GM18951 (cell line): Measurements from ENCODE around the gene BBX.

Experiments used
- POLR2A ChIP-seq: IDR thresholded peaks from 4 replicates; pipeline ENCODE4 v1.6.1; 2011; ENCODE audit warnings: mild to moderate bottlenecking; ENCODE audit not compliant: insufficient read length, insufficient read depth; ENCODE audit errors: extremely low read depth
- in situ Hi-C: fragments of 300-500 bp; cut with MboI; formaldehyde crosslinking; loops from one replicate; pipeline ENCODE4 v1.12.0; 2022; ENCODE audit warnings: low sequenced_read_pairs, mixed read lengths, inconsistent platforms; ENCODE audit not compliant: unreplicated experiment

Gene BBX

DNA sequence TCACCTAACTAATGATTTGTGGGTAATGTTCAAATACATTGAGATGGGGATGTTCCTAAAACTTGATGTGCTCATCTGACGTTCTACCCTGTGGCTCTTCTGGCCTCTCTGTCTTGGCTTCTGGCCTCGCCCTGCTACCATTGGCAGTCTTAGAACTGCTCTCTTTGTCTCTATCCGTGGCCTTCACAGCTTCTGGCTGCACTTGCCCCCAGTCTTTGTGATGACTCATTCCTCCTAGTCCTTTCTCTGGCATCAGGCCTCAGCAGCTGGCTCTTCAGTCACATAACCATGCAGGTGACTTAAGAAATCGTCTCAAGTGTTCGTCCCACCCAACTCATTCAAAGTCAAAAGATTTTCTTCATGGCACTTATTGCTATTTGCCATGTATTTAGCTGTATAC is 188.1 kb downstream of the BBX start:
- in situ Hi-C loops = no loop called here
- no peak for TF ChIP-seq POLR2A

DNA sequence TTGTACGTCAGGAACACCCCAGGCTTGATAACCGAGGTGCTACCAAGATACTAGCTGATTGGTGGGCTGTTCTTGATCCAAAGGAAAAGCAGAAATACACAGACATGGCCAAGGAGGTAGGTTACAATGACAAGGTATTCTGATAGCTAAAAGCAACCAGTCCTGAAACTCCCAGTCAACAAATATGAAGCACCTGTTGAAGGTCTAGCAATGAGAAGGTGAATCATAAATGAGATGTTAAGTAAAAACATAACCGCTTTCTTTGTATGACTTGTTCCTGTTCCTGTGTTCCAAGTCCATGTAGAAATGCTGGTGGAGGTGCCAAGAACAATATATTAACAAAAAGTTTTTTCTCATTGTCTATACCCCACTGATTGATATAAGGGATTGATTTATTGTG is 194.0 kb downstream of the BBX start:
- in situ Hi-C loops = no loop called here

DNA sequence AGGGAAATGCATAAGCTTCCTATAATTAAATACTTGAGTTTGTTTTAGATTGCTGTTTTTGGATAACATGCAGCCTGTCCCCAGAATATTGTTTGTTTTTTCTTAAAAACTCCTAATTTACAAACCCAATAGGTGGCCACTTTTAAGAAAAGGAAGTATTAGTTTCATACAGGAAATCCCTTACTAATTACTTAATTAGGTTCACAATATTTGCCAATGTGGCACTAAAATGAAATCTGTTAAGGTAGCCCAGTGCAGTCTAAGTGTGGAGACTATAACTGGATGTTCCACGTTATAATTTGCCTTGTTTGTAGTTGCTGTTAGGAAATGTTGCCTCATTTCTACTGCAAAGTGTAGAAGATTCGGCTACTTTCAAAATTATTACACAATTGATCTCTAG is 195.8 kb downstream of the BBX start:
- TF ChIP-seq POLR2A = no peak
- in situ Hi-C loops = no loop called here

More for the DNA sequence above, 194.0 kb downstream of the BBX start:
- no peak for TF ChIP-seq POLR2A

DNA sequence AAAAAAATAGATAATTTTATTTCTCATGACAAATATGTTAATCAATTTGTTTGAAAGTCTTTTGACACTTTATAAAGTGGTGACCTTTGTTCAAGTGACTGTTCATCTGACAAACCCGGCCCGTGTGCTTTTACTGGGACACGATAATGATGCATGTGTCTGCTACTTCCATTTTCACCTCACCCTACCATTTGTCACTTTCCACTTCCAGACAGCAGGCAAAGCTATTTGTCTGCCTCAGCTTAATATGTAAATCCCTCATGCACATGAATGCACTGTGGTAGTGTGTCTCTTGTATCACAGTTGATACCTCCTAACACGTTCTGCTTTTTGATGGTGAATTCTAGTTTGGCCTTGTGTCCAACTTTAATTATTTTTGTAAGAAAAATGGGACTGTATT is 204.3 kb downstream of the BBX start:
- in situ Hi-C loops = no loop called here

DNA sequence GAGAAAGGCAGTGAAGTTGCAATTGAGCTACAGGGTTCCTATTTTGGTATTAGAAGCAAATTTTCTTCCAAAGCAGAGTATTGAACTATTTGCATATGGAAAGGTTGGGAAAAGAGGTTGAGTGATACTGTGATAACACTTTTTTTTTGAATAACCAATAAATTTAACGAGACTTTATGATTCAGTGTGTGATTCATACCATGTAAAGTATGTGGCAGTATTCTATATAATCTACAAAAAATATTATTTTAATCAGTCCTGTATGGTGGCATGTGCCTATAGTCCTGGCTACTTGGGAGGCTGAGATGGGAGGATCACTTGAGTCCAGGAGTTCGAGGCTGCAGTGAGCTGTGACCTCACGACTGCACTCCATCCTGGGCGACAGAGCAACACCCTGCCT is 206.9 kb downstream of the BBX start:
- TF ChIP-seq POLR2A = no peak
- in situ Hi-C loops = no loop called here

More for the DNA sequence above, 204.3 kb downstream of the BBX start:
- no peak for TF ChIP-seq POLR2A

DNA sequence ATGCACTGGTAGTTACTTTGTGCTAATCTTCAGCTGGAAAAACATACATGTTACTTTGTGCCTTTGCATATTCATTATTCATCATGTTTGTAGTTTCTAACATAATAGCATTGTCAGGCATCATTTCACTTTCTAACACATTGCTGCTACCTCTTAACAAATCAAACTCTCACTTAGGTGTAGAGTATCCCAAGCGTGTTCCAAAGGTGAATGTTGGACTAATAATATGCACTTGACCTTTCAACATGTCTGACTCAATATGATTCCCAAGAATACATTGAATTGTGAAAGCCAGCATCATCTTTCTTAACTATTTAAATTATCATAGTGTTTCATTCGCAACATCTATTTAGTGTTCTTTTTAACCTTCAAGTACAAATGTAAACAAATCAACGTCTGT is 211.6 kb downstream of the BBX start:
- no peak for TF ChIP-seq POLR2A
- in situ Hi-C loops = no loop called here

- in situ Hi-C loops = no loop called here
Observed at GRCh38 chr3:107737914-107738313, 215.2 kb downstream of the BBX start.

GRCh38 chr3:107738486-107739183 is 215.9 kb downstream of the BBX start:
- TF ChIP-seq POLR2A = no peak
- in situ Hi-C loops = no loop called here

More at GRCh38 chr3:107737914-107738313, 215.2 kb downstream of the BBX start:
- no peak for TF ChIP-seq POLR2A

DNA sequence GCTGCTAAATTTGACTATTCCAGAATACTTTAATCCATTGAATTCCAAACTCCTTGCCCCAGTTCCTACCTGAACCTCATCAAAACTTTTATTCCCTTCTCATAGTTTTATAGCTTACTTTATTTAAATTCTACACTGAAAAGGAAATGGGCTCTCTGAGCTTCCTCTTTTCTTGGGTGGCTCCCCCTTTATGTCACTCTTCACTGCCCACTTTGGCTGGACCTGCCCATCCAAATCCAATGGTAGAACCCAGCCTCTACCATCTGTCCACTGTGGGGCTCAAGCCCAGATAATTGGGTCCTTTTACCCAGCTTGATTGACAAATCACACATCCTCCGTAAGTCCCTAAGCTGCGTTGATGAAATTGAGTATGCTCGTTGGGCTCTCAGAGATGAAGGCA is 216.5 kb downstream of the BBX start:
- TF ChIP-seq POLR2A = no peak
- in situ Hi-C loops = no loop called here

DNA sequence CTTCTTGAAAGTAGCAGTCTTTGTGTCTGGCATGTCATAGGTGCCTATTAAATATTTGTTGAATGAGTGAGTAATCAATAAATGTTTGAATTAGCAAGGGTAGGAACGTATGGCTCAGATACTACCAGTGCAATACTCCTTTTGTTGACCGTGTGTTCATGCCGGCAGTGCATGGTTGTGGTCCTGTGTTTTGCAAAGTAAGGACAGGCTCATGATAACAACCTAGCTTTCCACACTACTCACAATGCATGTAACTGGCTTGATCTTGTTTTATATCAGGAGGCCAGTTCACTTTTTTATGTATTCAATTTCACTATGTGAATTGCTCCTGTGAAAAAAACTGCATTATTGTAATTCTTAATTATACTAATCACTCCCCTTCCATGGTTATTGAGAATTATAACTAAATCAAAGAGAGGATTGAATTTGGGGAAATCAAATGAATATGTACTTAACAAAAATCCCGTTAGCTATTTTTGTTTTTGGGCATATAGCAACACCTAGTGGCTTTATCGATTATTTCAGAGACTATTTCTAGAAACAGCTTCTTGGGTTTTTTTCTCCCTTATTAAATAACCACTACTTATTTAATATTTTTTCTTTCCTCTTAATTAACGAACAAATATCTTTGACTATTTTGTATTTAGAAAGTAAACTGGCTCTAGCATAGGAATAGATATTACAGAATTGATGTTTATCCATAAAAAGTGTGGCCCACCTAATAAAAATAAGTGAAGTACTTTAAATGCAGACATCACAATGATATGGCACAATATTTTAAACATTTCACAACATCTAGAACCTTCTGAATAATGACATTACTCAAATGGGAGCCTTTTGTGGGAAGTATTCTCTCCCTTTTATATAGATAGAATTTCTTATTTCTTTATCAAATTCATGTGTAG is 218.5 kb downstream of the BBX start:
- no peak for TF ChIP-seq POLR2A
- in situ Hi-C loops = no loop called here

DNA sequence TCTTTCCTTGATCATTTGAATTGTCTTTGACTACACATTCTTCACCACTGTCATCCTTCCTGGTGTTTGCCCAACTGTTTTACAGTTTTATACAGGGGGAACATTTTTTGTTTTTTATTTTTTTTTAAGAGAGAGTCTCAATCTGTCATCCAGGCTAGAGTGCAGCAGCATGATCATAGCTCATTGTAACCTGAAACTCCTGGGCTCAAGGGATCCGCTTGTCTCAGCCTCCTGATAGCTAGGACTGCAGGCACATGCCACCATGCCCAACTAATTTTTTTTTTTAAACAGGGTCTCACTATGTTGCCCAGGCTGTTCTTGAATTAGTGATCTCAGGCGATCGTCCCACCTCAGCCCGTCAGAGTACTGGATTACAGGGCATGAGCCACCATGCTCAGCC is 222.6 kb downstream of the BBX start:
- no peak for TF ChIP-seq POLR2A
- in situ Hi-C loops = no loop called here

DNA sequence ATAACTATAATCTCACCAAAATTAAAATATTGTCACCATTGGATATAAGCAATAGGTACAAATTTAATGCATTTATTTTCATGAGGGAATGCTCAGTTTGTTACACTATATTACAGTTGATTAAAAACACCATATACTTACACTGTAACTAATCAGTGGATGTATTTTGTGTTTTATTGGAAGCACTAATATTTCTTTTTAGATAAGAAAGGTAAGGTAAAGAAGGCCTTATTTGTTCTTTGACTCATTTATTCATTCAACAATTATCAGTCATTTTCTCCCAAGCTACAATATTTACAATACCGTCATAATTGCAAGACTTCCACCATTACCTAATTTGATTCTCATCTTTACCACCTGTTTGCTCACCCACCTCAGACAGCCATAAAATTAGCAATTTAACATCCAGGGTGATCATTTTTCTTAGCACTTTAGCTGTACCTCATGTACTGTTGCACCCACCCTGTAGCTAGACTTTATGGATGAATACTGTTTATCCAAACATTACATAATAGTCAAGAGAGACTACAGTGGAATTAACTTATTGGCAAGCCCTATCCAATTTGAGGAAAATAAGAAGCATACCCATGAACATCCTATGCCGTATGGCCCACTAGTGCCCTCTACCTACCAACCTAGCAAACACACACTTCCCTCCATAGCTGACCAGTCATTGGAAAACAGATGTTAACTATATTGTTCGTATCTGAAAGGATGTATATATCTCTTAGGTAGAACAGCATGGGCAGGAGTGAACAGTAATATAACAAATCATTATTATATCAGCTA is 229.6 kb downstream of the BBX start:
- TF ChIP-seq POLR2A = no peak
- in situ Hi-C loops = no loop called here

DNA sequence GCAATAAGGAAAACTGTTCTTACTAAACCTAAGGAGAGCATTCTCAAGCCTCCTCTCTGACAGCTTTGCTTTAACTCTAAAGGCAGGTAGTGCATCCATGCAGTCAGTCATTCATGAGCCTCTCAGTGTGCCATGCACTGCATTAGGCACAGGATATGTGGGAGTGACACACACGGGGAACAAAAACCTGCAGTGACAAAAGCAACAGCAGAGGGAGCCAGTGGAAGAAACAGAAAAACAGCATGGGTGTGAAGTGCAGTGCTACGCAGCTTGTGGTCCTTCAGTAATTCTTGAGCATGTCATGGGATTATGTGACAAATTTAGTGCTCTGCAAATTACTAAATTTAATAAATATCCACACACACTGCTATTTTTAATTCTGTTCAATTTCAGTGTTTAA is 230.7 kb downstream of the BBX start:
- in situ Hi-C loops = no loop called here
- no peak for TF ChIP-seq POLR2A

DNA sequence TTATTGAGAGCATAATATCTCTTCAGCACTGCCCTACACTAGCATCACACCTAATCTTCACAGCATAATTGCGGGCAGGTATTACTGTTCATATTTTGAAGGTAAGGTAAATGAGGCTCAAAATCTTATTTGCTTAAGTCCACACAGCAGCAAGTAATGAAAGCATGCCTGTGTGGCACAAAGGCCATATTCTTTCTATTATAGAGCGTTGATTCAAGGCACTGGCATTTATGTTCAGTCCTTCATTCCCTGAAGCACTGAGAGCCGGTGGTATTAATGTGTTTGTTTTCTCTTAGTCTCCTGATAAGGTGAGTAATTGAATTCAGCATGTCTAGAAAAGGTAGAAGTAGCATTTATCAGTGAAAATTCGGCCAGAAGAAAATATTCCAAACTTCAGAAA is 231.2 kb downstream of the BBX start:
- in situ Hi-C loops = no loop called here

DNA sequence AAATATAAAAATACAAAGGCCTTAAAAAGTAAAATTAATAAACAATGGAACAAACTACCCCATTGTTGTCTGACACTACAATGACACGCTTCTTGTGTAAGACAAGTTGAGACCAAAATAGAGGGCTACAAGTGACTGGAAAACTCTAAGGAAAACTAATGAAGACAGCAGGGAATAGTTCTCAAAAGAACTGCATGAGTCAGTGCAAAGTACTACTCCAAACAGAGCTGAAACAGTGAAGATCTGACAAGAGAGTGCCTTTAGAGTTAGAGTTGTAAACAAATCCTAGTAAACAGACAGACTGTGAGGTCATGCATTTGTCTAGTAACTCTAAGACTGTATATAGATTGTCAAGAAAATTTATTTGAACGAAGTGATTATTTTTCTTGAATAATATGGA is 233.9 kb downstream of the BBX start:
- no peak for TF ChIP-seq POLR2A

More for the DNA sequence above, 231.2 kb downstream of the BBX start:
- TF ChIP-seq POLR2A = no peak

More for the DNA sequence above, 233.9 kb downstream of the BBX start:
- in situ Hi-C loops = no loop called here
